Suprapubic skin (tissue), 3 donors: ENCODE results near the gene OSBPL3.

Source experiments
- CTCF ChIP-seq, 2 donors: fragments of 200-600 bp in 1 of 2; fragments of 450-650 bp in 1 of 2; sonication (generic) in 1 of 2; IDR thresholded peaks; one replicate each; pipeline ENCODE4 v1.5.1; 2016 to 2019; ENCODE audit warnings: antibody characterized with exemption in 2 of 2, mild to moderate bottlenecking in 1 of 2, moderate library complexity in 1 of 2
- POLR2A ChIP-seq, 2 donors: fragments of 450-650 bp; IDR thresholded peaks; one replicate each; pipeline ENCODE4 v1.6.1; 2017; ENCODE audit warnings: antibody characterized with exemption in 2 of 2, mild to moderate bottlenecking in 2 of 2, moderate library complexity in 2 of 2

- TF ChIP-seq CTCF (IDR thresholded peaks at IDR 0.05) (no peak), POLR2A (IDR thresholded peaks at IDR 0.05) (no peak)
Observed at GRCh38 chr7:24825381-24825794, 154.6 kb downstream of the OSBPL3 start.
